ENCODE measurements around the gene SORCS1. TPM values are rescaled to one million over a fixed set of nuclear protein-coding genes. Genes with fewer than 3 reads are reported as not detected.

Gene SORCS1
- total and polyA plus RNA-seq, 2 of the 8 experiments (the other 6 are each of a cell fraction or from before 2014, with no cell fraction given) = 4.1 to 4.6 TPM

DNA sequence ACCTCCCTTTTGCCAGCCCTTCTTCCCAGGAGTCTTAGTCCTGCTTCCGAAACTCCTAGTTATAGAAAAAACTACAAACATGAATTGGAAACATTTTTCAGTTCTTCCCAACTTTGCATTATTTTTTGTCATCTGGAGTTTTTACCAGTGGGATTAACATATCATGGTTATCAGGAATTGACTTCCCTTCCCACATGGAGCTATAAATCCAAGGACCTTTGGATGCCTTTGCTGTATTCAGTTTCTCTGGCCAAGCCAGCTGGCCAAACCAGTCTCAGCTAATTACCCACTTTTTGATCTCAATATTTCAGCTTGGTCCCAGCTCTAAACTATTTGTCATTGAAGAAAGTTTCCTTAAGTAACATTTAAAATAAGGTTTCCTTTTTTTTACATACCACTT lies 570.6 kb downstream of the SORCS1 start:
- POLR2A ChIA-PET (ENCODE audit: partially characterized antibody) = no interaction called here
- H3K23ac ChIP-seq (ENCODE audit: insufficient read length) = no peak overlapping the region
- TF ChIP-seq RFX5 (IDR thresholded peaks at IDR 0.05; ENCODE audit: borderline replicate concordance, low read depth, low read length) (no peak), TEAD4 (IDR thresholded peaks at IDR 0.05; ENCODE audit: low read depth, low read length) (no peak), SP2 (IDR thresholded peaks at IDR 0.05; ENCODE audit: low read length) (no peak)

More for the DNA sequence above, 570.6 kb downstream of the SORCS1 start:
- Histone ChIP-seq H3K23me2 (ENCODE audit: low read depth, low read length) (no peaks in the 10 kb centered on the region), H4K5ac (ENCODE audit: insufficient read length, low read depth, low read length) (no peak overlapping the region), H2BK20ac (ENCODE audit: low read length) (no peak overlapping the region), H3K4me3 (ENCODE audit: extremely low read depth in 1 of 4, insufficient read depth in 2 of 4, low read depth in 3 of 4, low read length in 4 of 4) (no peak overlapping the region), H2AFZ (ENCODE audit: low read length) (no peak overlapping the region), H4K8ac (ENCODE audit: extremely low read depth, insufficient read depth, low read length) (no peak overlapping the region), H3K4me2 (ENCODE audit: insufficient read depth in 1 of 2, low read depth in 2 of 2, low read length in 2 of 2) (no peak overlapping the region), H3K4ac (replicated peaks; ENCODE audit: insufficient read length, low read depth, low read length) (no peak overlapping the region), H2BK15ac (ENCODE audit: low read length) (no peak overlapping the region), H3K9ac (replicated peaks in 1 of 4; ENCODE audit: extremely low read depth in 1 of 4, low read depth in 3 of 4, low read length in 3 of 4) (no peak overlapping the region), H3K79me1 (ENCODE audit: low read depth, low read length) (no peaks in the 10 kb centered on the region), H3K4me1 (replicated peaks in 1 of 4; ENCODE audit: control insufficient read depth in 3 of 4, insufficient read depth in 4 of 4, low read length in 3 of 4) (no peaks in the 10 kb centered on the region), H4K91ac (replicated peaks; ENCODE audit: insufficient read length, low read length) (no peak overlapping the region), H2BK120ac (replicated peaks; ENCODE audit: low read depth, low read length) (no peak overlapping the region), H3K36me3 (ENCODE audit: control insufficient read depth in 2 of 4, insufficient read depth in 4 of 4, low read length in 3 of 4) (no peaks in the 10 kb centered on the region), H3K27ac (ENCODE audit: low read depth, low read length) (no peak overlapping the region), H2AK5ac (ENCODE audit: low read depth, low read length) (no peak overlapping the region), H3K79me2 (ENCODE audit: control insufficient read depth in 1 of 2, insufficient read depth in 2 of 2, low read length in 2 of 2) (no peaks in the 10 kb centered on the region), H3K27me3 (replicated peaks in 1 of 4; ENCODE audit: control insufficient read depth in 3 of 4, extremely low read depth in 1 of 4, insufficient read depth in 3 of 4, low read length in 3 of 4) (no peaks in the 10 kb centered on the region), H3K56ac (replicated peaks; ENCODE audit: insufficient read length, low read depth, low read length) (no peak overlapping the region), H4K20me1 (replicated peaks in 1 of 2; ENCODE audit: control insufficient read depth in 1 of 2, insufficient read depth in 2 of 2, low read length in 2 of 2) (no peaks in the 10 kb centered on the region), H3K14ac (ENCODE audit: insufficient read length) (no peak overlapping the region), H2BK5ac (ENCODE audit: low read depth, low read length) (no peak overlapping the region), H2BK12ac (ENCODE audit: low read depth, low read length) (no peak overlapping the region), H3K9me3 (ENCODE audit: insufficient read depth in 2 of 2, low read depth in 1 of 2, low read length in 1 of 2) (no peaks in the 10 kb centered on the region), H3K18ac (ENCODE audit: extremely low read depth, low read length) (no peak overlapping the region)
- DNase-seq (ENCODE audit: low read depth in 1 of 2, low spot score in 2 of 2) = no peak
- 100% methylated on average over 1 of the region's 1 CpG; no CpG with 5 or more reads in 1 of the 2 experiments for WGBS, 2 experiments (ENCODE audit: extremely low coverage in 1 of 2, insufficient coverage in 1 of 2, insufficient read length in 1 of 2, insufficient replicate concordance in 2 of 2, low coverage in 1 of 2, low lambda C conversion rate in 2 of 2, missing lambda C conversion rate in 1 of 2)
- CTCF ChIA-PET (ENCODE audit: partially characterized antibody) = interaction anchor here (1.6 to 1.9 kb wide), 2 partner anchors 9 kb away, joined by 4 to 6 read pairs; no protein-coding TSS in a partner anchor
- no peak for FAIRE-seq
